ENCODE data around the gene PRMT9.

PRMT9 gene

GRCh38 chr4:147683717-147684700 is at the start of gene PRMT9:
Gene PRMT9, minus strand, starts transcription at chr4:147684163. Its CDS starts 176 bp downstream, at chr4:147683987.
- peak; percentile 74 for DNase-seq

DNA sequence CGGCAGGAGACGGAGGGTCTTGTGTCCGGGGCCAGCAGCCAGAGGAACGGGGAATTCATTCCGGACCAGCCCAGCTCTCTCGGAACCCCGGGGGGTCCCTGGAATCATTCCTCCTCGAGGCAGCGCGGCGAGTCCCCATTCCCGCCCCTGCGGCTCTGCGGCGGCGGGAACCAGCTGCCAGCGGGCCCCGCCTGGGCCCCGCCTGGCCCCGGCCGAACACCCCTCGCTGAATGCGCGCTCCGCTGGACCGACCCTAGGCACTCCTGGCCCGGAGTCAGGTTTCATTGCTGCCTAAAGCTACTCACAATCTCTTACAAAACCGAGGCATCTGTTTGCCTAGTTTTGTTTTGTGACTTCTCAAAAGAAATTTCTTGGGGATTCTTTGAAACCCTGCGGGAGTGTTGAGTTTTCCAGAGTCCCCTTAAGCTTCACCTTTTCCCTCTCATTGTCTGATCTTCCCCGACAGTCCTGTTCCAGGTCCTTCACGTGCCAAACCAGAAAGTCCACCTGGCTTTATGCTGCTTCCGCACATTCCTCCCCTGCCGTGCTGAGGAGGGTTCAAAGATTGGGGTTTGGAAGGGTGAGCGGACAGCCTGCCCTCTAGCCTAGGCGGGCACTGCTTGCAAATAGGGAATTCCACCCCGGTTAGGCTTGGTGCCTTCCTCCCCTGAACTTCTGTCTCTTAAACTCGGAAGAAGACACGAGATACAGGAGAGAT is 48.7 kb upstream of the PRMT9 start:
- DNase-seq = no peak

GRCh38 chr4:147731580-147732517 is 47.9 kb upstream of the PRMT9 start, which contains the start of gene ARHGAP10:
Gene ARHGAP10, plus strand, starts transcription at chr4:147732088. Its CDS starts 214 bp downstream, at chr4:147732302.
- DNase-seq = peak; percentile 36

DNA sequence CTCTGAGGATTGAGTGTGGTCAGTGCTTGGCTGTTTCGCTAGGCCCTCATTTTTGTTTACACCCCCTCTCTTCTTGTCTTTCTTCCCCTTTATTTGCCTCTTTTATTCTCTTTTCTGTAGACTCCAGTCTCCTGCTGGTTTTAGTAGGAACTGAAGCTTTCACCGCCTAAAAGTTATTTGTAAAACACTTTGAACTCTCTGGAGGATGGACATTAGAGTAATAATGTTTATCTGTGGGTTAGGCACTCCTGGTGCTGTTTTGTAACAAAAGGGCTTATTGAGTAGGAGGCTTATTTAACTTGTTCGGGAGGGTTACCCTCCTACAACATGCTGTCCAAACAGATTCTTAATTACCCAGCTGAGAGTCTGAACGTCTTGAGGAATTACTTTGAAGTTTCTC is 46.4 kb upstream of the PRMT9 start:
- DNase-seq = no peak

DNA sequence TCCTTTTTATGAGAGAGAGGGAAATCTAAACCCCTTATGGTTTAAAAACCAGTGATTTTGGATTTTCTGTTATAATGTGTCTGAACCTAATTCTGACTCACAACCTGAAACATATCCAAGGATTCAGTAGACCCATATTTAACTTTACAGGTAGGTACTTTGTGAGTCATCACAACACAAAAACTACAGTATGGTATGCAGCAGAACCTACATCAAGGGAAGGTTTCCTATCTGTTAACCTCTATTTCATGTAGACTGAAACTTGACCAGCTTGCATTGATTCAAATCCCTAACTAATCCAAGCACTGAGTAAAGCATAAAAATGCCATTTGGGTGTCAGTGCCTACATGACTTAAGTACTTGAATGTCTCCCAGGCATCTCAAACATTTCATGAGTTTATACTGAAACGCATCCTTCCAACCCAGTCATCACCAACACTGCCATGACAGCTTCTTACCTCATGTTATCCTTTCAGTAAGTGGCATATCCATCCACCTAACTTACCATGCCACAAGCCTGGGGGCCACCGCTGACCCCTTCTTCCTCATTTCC is 43.6 kb upstream of the PRMT9 start:
- DNase-seq = no peak

DNA sequence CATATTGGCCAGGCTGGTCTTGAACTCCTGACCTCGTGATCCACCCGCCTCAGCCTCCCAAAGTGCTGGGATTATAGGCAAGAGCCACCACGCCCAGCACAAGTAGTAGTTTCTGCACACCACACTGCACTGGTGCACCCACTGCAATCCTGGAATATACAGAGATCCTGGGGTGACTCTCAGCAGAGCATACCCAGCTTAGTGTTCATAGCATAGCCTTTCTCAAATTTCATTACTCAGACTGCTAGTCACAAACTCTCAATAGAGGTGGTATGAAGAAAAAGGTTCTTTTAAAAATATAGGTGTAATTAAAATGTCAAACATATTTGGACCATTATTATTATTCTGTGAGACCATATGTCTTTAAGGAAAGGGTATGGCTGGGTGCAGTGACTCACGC is 41.7 kb upstream of the PRMT9 start:
- no peak for DNase-seq

DNA sequence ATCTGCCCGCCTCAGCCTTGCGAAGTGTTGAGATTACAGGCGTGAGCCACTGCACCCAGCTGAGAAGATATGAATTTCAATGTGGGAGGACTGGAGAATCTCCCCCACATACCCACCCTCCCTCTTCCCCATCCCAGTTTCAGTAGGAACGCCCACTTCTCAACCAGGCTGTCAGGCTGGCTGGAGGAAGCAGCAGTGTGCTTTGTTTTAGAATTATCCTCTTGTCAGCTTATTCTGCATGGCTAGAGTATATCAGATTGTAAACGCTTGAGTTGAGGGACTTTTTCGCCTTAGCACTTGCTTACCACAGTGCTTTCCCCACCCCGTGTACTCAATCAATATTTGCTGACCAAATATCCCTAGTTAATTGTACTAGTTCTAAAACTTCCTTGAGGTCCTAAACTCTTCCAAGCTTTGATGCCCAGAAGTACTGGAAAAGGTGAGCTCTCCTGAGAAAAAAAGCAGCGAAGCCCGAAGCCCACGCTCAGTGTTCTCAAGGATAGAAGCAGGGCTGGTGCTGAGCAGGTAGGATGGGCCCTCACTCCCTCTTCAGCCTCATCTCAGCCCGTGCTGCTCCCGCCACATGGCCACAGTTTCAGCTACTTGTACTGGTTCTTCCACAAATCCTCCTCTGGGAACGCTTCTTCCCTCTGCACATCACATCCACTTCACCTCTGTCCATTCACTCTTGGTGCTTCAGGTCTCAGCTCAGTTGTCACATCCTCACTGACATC is 40.7 kb upstream of the PRMT9 start:
- no peak for DNase-seq

- no peak for DNase-seq
These were observed 39.4 kb upstream of the PRMT9 start for GRCh38 chr4:147723326-147723725.

DNA sequence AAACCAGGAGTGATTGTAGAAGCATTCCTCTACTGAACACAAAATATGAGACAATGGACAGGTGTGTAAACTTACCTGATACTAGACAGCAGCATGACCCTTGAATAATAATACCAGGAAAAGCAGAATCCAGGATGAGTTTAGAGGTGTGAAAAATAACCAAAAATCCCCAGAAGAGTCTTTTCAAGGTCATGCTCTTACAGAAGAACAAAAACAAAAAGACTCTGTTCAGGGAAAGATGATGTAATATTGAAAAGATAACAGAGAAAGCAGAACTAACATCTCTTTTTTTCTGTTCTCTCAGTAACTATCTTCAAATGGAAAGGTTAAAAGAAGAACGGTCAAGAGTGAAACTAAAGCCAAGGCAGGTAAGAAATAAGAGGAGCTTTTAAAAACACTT is 33.9 kb upstream of the PRMT9 start:
- peak; percentile 43 for DNase-seq

DNA sequence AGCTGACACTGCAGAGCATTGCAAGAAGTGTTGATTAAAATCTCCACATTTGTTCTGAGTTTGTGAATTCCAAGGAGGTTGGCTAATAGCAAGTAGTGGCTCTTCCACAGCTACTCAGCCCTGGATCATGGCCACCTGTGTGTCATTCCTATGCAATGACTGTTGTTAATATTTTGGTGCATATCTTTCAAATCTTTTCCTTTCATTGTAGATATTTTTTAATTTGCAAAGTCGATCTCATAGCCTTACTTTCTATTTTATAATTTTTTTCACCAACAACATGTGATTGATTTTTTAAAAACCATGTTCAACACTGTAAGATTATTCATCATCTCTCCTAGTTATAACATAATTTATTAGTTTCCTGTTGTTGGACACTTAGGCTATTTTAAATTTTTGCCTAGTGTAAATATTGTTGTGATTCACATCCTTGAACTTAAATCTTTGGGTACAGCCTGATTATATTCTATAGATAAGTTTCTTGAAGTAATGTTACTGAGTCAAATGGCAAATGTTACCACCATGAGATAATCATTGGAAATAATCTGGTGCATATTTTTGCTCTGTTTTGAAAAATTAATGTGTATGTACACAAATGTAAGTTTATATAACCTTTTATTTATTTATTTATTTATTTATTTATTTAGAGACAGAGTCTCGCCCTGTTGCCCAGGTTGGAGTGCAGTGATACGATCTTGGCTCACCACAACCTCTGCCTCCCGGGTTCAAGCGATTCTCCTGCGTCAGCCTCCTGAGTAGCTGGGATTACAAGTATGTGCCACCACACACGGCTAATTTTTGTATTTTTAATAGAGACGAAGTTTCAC is 30.8 kb upstream of the PRMT9 start:
- no peak for DNase-seq

DNA sequence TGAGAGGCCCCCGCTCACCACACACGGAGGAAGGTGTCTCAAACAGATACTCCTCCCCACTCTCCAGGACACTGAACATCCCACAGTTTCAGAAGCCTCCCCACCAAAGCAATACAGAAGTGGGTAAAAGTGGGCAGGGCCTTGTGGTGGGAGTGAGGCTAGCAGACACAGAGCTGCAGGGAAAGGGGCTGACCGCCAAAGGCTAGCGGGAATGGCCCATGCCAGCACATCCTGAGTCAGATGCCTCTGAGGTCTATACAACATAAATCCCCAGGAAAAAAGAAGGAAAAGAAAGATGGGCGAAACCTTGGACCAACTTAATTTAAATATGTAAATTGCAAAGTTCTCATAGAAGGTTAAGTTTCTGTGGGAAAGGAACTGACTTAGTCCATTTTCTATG is 26.0 kb upstream of the PRMT9 start:
- DNase-seq = no peak

GRCh38 chr4:147707892-147708672 is 24.1 kb upstream of the PRMT9 start:
- no peak for DNase-seq

GRCh38 chr4:147704846-147705245 is 20.9 kb upstream of the PRMT9 start:
- no peak for DNase-seq

- DNase-seq = no peak
These were observed 12.9 kb upstream of the PRMT9 start for GRCh38 chr4:147696866-147697265.

DNA sequence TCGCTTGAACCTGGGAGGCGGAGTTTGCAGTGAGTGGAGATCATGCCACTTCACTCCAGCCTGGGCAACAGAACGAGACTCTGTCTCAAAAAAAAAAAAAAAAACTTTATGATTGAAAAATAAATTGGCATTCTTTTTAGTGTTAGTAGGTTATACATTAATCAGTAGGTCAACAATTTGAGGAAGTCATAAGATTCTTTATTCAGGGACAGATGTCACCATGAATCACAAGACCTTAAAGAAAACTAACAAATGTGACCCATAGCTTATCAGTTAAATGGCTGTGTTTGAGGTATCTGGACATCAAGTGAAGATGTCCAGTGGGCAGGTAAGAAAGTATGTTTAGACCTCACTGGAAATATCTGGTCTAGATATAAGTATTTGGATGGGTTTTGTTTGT is 9.3 kb upstream of the PRMT9 start:
- no peak for DNase-seq

- DNase-seq = no peak
These were observed 7.9 kb upstream of the PRMT9 start for GRCh38 chr4:147691820-147692219.

- DNase-seq = peak; percentile 52
These were observed 5.1 kb upstream of the PRMT9 start for GRCh38 chr4:147689067-147689466.

- DNase-seq = no peak
These were observed 773 bp downstream of the PRMT9 start for GRCh38 chr4:147683188-147683591.

GRCh38 chr4:147682755-147683154 is 1.2 kb downstream of the PRMT9 start:
- DNase-seq = no peak

Data from GF-D8 (cell line).